Liver (tissue), 9 donors: ENCODE results near the gene CACNA1C. TPM values are rescaled to one million over a fixed set of nuclear protein-coding genes. Genes with fewer than 3 reads are reported as not detected.

Experiments used
- DNase-seq: peaks from one replicate; pipeline ENCODE4 v3.0.0-alpha.2; 2017; ENCODE audit warnings: low spot score
- H3K27ac ChIP-seq, 2 donors: one replicate each; pipeline ENCODE4 v1.7.0; 2013; ENCODE audit warnings: inconsistent platforms in 2 of 2, low read length in 2 of 2, control low read depth in 1 of 2, low read depth in 1 of 2, mild to moderate bottlenecking in 1 of 2
- H3K27me3 ChIP-seq, 4 donors: one replicate each; pipeline versions ENCODE4 v1.6.1 to v1.7.0; 2013; ENCODE audit warnings: low read length in 3 of 4, inconsistent platforms in 1 of 4, mild to moderate bottlenecking in 1 of 4, moderate library complexity in 1 of 4; ENCODE audit not compliant: control insufficient read depth in 4 of 4, insufficient read depth in 4 of 4
- H3K36me3 ChIP-seq, 4 donors: one replicate each; pipeline versions ENCODE4 v1.6.1 to v1.7.0; 2013; ENCODE audit warnings: low read length in 3 of 4, mild to moderate bottlenecking in 3 of 4, low read depth in 1 of 4, moderate library complexity in 1 of 4; ENCODE audit not compliant: control insufficient read depth in 4 of 4, insufficient read depth in 3 of 4
- H3K4me1 ChIP-seq, 4 donors: one replicate each; pipeline versions ENCODE4 v1.6.1 to v1.7.0; 2013; ENCODE audit warnings: low read length in 3 of 4, mild to moderate bottlenecking in 3 of 4, moderate library complexity in 1 of 4; ENCODE audit not compliant: control insufficient read depth in 4 of 4, insufficient read depth in 4 of 4
- H3K4me3 ChIP-seq, 3 donors: one replicate each; pipeline versions ENCODE4 v1.6.1 to v1.7.0; 2013; ENCODE audit warnings: low read length in 3 of 3, control low read depth in 1 of 3, low read depth in 1 of 3, mild to moderate bottlenecking in 1 of 3
- H3K9ac ChIP-seq, 2 donors: one replicate each; pipeline ENCODE4 v1.7.0; 2013; ENCODE audit warnings: low read length in 2 of 2, mild to moderate bottlenecking in 2 of 2, moderate library complexity in 2 of 2, control low read depth in 1 of 2, low read depth in 1 of 2
- H3K9me3 ChIP-seq, 4 donors: one replicate each; pipeline versions ENCODE4 v1.6.1 to v1.7.0; 2013; ENCODE audit warnings: low read length in 3 of 4; ENCODE audit not compliant: control insufficient read depth in 4 of 4
- EGR1 ChIP-seq, 2 donors: IDR thresholded peaks; 2 replicates each; pipeline ENCODE4 v1.6.1; 2016 to 2018; ENCODE audit warnings: antibody characterized with exemption in 2 of 2, low read depth in 2 of 2
- FOXA2 ChIP-seq: IDR thresholded peaks from 2 replicates; pipeline ENCODE4 v1.6.1; 2016; ENCODE audit warnings: antibody characterized with exemption
- GABPA ChIP-seq, 2 donors: IDR thresholded peaks in 1 of 2; conservative IDR thresholded peaks in 1 of 2; 2 replicates each; pipeline ENCODE4 v1.6.1; 2016; ENCODE audit warnings: antibody characterized with exemption in 2 of 2, mild to moderate bottlenecking in 1 of 2, moderate library complexity in 1 of 2
- HNF4A ChIP-seq, 2 donors: conservative IDR thresholded peaks; 2 replicates each; pipeline ENCODE4 v1.6.1; 2016; ENCODE audit warnings: antibody characterized with exemption in 2 of 2, mild to moderate bottlenecking in 2 of 2
- HNF4G ChIP-seq: IDR thresholded peaks from 2 replicates; pipeline ENCODE4 v1.6.1; 2016; ENCODE audit warnings: antibody characterized with exemption
- JUND ChIP-seq, 2 donors: IDR thresholded peaks; 2 replicates each; pipeline ENCODE4 v1.6.1; 2016; ENCODE audit warnings: antibody characterized with exemption in 2 of 2
- NR2F2 ChIP-seq: IDR thresholded peaks from 2 replicates; pipeline ENCODE4 v1.6.1; 2016; ENCODE audit warnings: antibody characterized with exemption
- RAD21 ChIP-seq, 2 donors: IDR thresholded peaks; 2 replicates each; pipeline ENCODE4 v1.6.1; 2016; ENCODE audit warnings: antibody characterized with exemption in 2 of 2, mild to moderate bottlenecking in 2 of 2
- REST ChIP-seq: IDR thresholded peaks from 2 replicates; pipeline ENCODE4 v1.6.1; 2016; ENCODE audit warnings: antibody characterized with exemption, mild to moderate bottlenecking
- RXRA ChIP-seq, 2 donors: IDR thresholded peaks; 2 replicates each; pipeline ENCODE4 v1.6.1; 2017 to 2018; ENCODE audit warnings: antibody characterized with exemption in 2 of 2, mild to moderate bottlenecking in 1 of 2
- YY1 ChIP-seq: IDR thresholded peaks from 2 replicates; pipeline ENCODE4 v1.6.1; 2016; ENCODE audit warnings: antibody characterized with exemption, mild to moderate bottlenecking
- ZBTB33 ChIP-seq: IDR thresholded peaks from 2 replicates; pipeline ENCODE4 v1.6.1; 2016; ENCODE audit warnings: antibody characterized with exemption
- WGBS: extraction: QIAGEN DNeasy Blood & Tissue Kit; methylation state at CpG from one replicate; pipeline ENCODE4 v1.1.7; 2013; 5-methylcytosine and 5-hydroxymethylcytosine counted together
- polyA plus RNA-seq, 2 donors: library from polyadenylated mRNA; stranded (reverse) in 1 of 2; unstranded in 1 of 2; fragments of 200-250 nt in 1 of 2; fragments of >200 nt in 1 of 2; fragmentation: Nextera tagmentation in 1 of 2; extraction: Ambion mirVana in 1 of 2; gene quantifications; one replicate each; pipeline versions ENCODE4 v1.2.1 to v1.2.3, GENCODE V29; 2013 to 2015
- total RNA-seq, 2 donors: library from RNA; depleted of rRNA; stranded (reverse); fragments of >200 nt; gene quantifications; one replicate each; pipeline ENCODE4 v1.2.3, GENCODE V29; 2014
- TF ChIP-seq, protein P1 (sequence below): IDR thresholded peaks from 2 replicates; pipeline ENCODE4 v1.6.1; 2016; ENCODE audit warnings: antibody characterized with exemption
- TF ChIP-seq, protein P2 (sequence below): IDR thresholded peaks from 2 replicates; pipeline ENCODE4 v1.6.1; 2016; ENCODE audit warnings: antibody characterized with exemption
- donor health status: healthy.
- donor health status: healthy.
- donor health status: healthy.
- donor health status: healthy.
- donor health status: healthy.

Gene CACNA1C
- total and polyA plus RNA-seq, 4 donors = 0.23 to 1.9 (median 0.41) TPM

- Histone ChIP-seq H3K27me3 (no peaks in the 10 kb centered on the region), H3K27ac (no peak overlapping the region), H3K4me1 (no peaks in the 10 kb centered on the region), H3K9ac (no peak overlapping the region), H3K9me3 (no peaks in the 10 kb centered on the region), H3K4me3 (no peak overlapping the region), H3K36me3 (no peaks in the 10 kb centered on the region)
- no peak for DNase-seq
- TF ChIP-seq YY1 (no peak), RAD21 (IDR thresholded peaks at IDR 0.05) (no peak), GABPA (IDR thresholded peaks at IDR 0.05 in 1 of 2, conservative IDR thresholded peaks at IDR 0.05 in 1 of 2) (no peak), HNF4G (no peak), EGR1 (IDR thresholded peaks at IDR 0.05; ENCODE audit: low read depth in 2 of 2) (no peak), HNF4A (conservative IDR thresholded peaks at IDR 0.05) (no peak), JUND (IDR thresholded peaks at IDR 0.05) (no peak), RXRA (IDR thresholded peaks at IDR 0.05) (no peak), REST (no peak), NR2F2 (no peak)
- TF ChIP-seq, protein P1, sequence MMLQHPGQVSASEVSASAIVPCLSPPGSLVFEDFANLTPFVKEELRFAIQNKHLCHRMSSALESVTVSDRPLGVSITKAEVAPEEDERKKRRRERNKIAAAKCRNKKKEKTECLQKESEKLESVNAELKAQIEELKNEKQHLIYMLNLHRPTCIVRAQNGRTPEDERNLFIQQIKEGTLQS = no peak
- TF ChIP-seq, protein P2, sequence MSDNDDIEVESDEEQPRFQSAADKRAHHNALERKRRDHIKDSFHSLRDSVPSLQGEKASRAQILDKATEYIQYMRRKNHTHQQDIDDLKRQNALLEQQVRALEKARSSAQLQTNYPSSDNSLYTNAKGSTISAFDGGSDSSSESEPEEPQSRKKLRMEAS = no peak
- WGBS = 61% methylated on average over 4 of the region's 4 CpGs
These were observed 268.1 kb downstream of the CACNA1C start for GRCh38 chr12:2320841-2321240.

DNA sequence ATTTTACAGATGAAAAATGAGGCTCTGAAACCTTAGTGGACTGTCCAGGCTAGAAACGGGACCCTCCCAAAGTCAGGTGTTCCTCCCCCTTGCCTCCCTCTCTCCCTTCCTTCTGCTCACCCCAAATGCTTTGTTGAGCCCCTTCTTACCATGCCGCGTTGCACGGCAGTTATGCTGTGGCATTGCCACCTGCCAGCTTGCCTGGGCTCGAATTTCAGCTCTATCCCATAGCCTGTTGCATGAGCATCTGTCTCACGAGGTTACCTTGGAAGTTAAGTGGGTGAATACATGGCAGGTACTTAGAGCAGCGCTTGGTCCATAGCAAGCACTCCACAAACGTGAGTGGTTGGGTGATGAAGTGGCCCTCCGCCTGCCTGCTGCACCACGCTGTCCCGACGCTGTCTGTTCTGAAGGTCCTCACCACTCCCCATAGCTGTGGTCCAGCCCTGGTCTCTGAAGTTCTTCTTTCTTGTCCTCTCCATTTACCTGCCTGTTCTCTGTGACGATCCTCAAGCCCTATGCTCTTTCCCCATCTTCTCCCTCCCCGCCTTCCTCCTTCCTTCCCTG, 269.9 kb downstream of the CACNA1C start:
- H3K27ac ChIP-seq = no peak overlapping the region
- H3K36me3 ChIP-seq = no peaks in the 10 kb centered on the region
- no peaks in the 10 kb centered on the region for H3K4me1 ChIP-seq
- TF ChIP-seq HNF4A (conservative IDR thresholded peaks at IDR 0.05) (no peak), ZBTB33 (no peak), FOXA2 (no peak), RAD21 (IDR thresholded peaks at IDR 0.05) (no peak), YY1 (no peak), RXRA (IDR thresholded peaks at IDR 0.05) (no peak)
- H3K9me3 ChIP-seq = no peaks in the 10 kb centered on the region
- DNase-seq = no peak
- no peak overlapping the region for H3K4me3 ChIP-seq
- 78% methylated on average over 14 of the region's 14 CpGs for WGBS
- no peaks in the 10 kb centered on the region for H3K27me3 ChIP-seq
- no peak overlapping the region for H3K9ac ChIP-seq
